ENCODE data around the gene G0S2. TPM values are rescaled to one million over a fixed set of nuclear protein-coding genes. Genes with fewer than 3 reads are reported as not detected.

Gene G0S2
- polyA plus RNA-seq, 1 donor from 2014 or later, result 0.33 TPM

DNA sequence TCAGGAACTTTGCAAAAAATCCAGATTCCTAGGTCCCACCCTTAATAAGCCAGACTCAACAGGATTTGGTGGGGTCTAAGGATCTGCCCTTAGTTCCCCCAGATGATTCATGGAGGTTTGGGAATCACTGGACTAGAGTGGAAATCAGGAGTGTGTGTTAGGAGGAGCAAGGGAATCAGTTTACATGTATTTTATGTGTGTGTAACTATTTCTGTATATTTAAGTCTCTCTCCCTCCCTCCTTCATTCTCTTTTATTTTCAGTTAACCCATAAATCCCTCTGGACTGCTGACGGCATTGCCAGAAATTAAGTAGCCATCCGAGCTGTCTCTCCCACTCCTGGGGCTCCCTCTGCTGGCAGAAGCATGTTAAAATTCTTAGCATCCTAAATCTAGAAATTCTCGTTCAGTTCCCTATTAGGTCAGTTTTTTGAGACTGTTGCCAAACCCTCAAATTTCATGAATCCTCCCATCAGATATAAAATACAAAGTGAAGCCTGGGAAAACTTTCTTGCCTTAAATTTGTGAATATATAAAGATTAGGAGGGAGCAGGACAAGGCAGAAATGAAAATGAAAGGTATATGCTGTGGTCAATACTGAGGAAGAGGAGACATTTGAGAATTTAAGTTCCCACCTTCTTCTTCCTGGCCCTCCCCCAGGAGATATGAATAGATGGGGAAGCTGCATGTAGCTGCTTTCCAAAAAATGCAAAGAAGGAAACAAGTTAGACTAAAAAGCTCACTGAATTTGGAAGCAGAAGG, 17.7 kb downstream of the G0S2 start:
- no peak overlapping the region for H3K9ac ChIP-seq (ENCODE audit: low read length)
- no peak overlapping the region for H3K4me2 ChIP-seq (ENCODE audit: low read length)
- no peak overlapping the region for H3K27ac ChIP-seq (ENCODE audit: low read length)
- no peaks in the 10 kb centered on the region for H3K9me2 ChIP-seq (ENCODE audit: insufficient read depth, low read length)
- no peak overlapping the region for H2AFZ ChIP-seq (ENCODE audit: low read depth, low read length)
- H3F3A ChIP-seq (ENCODE audit: insufficient read depth, low read length, poor library complexity, severe bottlenecking), result no peaks in the 10 kb centered on the region
- no peaks in the 10 kb centered on the region for H3K36me3 ChIP-seq (ENCODE audit: insufficient read depth, low read length)
- peaks cover 4% of the 10 kb centered on the region for H3K27me3 ChIP-seq (ENCODE audit: insufficient read depth, low read depth, low read length)
- H3K79me2 ChIP-seq (replicated peaks; ENCODE audit: insufficient read depth, low read length), result no peaks in the 10 kb centered on the region
- H4K20me1 ChIP-seq (ENCODE audit: insufficient read depth), result no peaks in the 10 kb centered on the region
- TF ChIP-seq EP300 (conservative IDR thresholded peaks at IDR 0.05; ENCODE audit: poor library complexity, severe bottlenecking) (no peak), RAD21 (conservative IDR thresholded peaks at IDR 0.05) (peak; percentile 91), SMC3 (conservative IDR thresholded peaks at IDR 0.05; ENCODE audit: poor library complexity) (peak; percentile 94)
- TF ChIP-seq, protein P1, sequence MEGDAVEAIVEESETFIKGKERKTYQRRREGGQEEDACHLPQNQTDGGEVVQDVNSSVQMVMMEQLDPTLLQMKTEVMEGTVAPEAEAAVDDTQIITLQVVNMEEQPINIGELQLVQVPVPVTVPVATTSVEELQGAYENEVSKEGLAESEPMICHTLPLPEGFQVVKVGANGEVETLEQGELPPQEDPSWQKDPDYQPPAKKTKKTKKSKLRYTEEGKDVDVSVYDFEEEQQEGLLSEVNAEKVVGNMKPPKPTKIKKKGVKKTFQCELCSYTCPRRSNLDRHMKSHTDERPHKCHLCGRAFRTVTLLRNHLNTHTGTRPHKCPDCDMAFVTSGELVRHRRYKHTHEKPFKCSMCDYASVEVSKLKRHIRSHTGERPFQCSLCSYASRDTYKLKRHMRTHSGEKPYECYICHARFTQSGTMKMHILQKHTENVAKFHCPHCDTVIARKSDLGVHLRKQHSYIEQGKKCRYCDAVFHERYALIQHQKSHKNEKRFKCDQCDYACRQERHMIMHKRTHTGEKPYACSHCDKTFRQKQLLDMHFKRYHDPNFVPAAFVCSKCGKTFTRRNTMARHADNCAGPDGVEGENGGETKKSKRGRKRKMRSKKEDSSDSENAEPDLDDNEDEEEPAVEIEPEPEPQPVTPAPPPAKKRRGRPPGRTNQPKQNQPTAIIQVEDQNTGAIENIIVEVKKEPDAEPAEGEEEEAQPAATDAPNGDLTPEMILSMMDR (IDR thresholded peaks at IDR 0.05; ENCODE audit: poor library complexity, severe bottlenecking), result peak; percentile 90
- H3K9me3 ChIP-seq (ENCODE audit: low read length), result no peaks in the 10 kb centered on the region
- no peak overlapping the region for H3K4me3 ChIP-seq (ENCODE audit: low read length)

DNA sequence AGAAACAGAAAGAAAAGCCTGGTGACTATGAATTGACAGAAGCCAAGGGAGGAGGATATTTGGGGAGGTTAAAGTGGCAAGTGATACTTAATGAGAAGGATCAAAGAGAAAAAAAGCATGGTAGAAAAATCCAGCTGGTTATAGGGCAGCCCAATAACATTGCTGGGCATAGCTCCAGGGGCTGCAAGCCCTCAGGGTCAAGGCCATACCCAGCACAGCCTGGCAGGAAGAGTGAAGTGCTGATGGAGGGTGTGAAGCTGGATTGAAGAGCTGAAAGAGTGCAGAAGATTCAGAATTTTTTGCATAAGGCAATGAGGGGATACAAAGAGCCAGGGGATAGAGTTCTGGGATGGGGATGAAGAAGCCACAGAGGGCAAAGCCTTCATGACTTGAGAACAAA, 21.5 kb downstream of the G0S2 start:
- H3K9ac ChIP-seq (ENCODE audit: low read length), result no peak overlapping the region
- H3K4me2 ChIP-seq (ENCODE audit: low read length), result no peak overlapping the region
- no peaks in the 10 kb centered on the region for H3K36me3 ChIP-seq (ENCODE audit: insufficient read depth, low read length)
- H4K20me1 ChIP-seq (ENCODE audit: insufficient read depth), result no peaks in the 10 kb centered on the region
- no peak overlapping the region for H2AFZ ChIP-seq (ENCODE audit: low read depth, low read length)
- H3K27ac ChIP-seq (ENCODE audit: low read length), result no peak overlapping the region
- no peaks in the 10 kb centered on the region for H3K79me2 ChIP-seq (replicated peaks; ENCODE audit: insufficient read depth, low read length)
- no peaks in the 10 kb centered on the region for H3K9me2 ChIP-seq (ENCODE audit: insufficient read depth, low read length)
- TF ChIP-seq EP300 (conservative IDR thresholded peaks at IDR 0.05; ENCODE audit: poor library complexity, severe bottlenecking) (no peak), RAD21 (conservative IDR thresholded peaks at IDR 0.05) (no peak), MXI1 (conservative IDR thresholded peaks at IDR 0.05; ENCODE audit: poor library complexity, severe bottlenecking) (no peak), TAF1 (IDR thresholded peaks at IDR 0.05; ENCODE audit: low read depth) (no peak), EZH2 (IDR thresholded peaks at IDR 0.05; ENCODE audit: borderline replicate concordance, insufficient read depth, low read length, poor library complexity, severe bottlenecking) (no peak), POLR2AphosphoS5 (IDR thresholded peaks at IDR 0.05) (no peak), SMC3 (conservative IDR thresholded peaks at IDR 0.05; ENCODE audit: poor library complexity) (no peak)
- TF ChIP-seq, protein P2, sequence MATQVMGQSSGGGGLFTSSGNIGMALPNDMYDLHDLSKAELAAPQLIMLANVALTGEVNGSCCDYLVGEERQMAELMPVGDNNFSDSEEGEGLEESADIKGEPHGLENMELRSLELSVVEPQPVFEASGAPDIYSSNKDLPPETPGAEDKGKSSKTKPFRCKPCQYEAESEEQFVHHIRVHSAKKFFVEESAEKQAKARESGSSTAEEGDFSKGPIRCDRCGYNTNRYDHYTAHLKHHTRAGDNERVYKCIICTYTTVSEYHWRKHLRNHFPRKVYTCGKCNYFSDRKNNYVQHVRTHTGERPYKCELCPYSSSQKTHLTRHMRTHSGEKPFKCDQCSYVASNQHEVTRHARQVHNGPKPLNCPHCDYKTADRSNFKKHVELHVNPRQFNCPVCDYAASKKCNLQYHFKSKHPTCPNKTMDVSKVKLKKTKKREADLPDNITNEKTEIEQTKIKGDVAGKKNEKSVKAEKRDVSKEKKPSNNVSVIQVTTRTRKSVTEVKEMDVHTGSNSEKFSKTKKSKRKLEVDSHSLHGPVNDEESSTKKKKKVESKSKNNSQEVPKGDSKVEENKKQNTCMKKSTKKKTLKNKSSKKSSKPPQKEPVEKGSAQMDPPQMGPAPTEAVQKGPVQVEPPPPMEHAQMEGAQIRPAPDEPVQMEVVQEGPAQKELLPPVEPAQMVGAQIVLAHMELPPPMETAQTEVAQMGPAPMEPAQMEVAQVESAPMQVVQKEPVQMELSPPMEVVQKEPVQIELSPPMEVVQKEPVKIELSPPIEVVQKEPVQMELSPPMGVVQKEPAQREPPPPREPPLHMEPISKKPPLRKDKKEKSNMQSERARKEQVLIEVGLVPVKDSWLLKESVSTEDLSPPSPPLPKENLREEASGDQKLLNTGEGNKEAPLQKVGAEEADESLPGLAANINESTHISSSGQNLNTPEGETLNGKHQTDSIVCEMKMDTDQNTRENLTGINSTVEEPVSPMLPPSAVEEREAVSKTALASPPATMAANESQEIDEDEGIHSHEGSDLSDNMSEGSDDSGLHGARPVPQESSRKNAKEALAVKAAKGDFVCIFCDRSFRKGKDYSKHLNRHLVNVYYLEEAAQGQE (IDR thresholded peaks at IDR 0.05; ENCODE audit: borderline replicate concordance), result no peak
- TF ChIP-seq, protein P1 (IDR thresholded peaks at IDR 0.05; ENCODE audit: poor library complexity, severe bottlenecking), result no peak
- no peak overlapping the region for H3K4me3 ChIP-seq (ENCODE audit: low read length)
- H3F3A ChIP-seq (ENCODE audit: insufficient read depth, low read length, poor library complexity, severe bottlenecking), result no peaks in the 10 kb centered on the region
- peaks cover 4% of the 10 kb centered on the region for H3K27me3 ChIP-seq (ENCODE audit: insufficient read depth, low read depth, low read length)
- H3K9me3 ChIP-seq (ENCODE audit: low read length), result no peaks in the 10 kb centered on the region

Measured in neural cell (in vitro differentiated cells).